ENCODE results near the gene GPHN. TPM values are rescaled to one million over a fixed set of nuclear protein-coding genes. Genes with fewer than 3 reads are reported as not detected.

The GPHN gene
- polyA plus RNA-seq, 1 of the 3 experiments (the other 2 are of a cell fraction): 6.9 TPM

- CTCF ChIA-PET: interaction anchor here (0.7 kb wide), 1 partner anchor 243 kb away, joined by 3 read pairs; no protein-coding TSS in a partner anchor
These were observed 96.0 kb downstream of the GPHN start for GRCh38 chr14:66603945-66604344.

More at GRCh38 chr14:66603945-66604344, 96.0 kb downstream of the GPHN start:
- no peak overlapping the region for H3K9ac ChIP-seq
- no peak overlapping the region for H2AFZ ChIP-seq (ENCODE audit: low read depth)
- H3K4me3 ChIP-seq (ENCODE audit: low read depth in 2 of 2, low read length in 1 of 2): no peak overlapping the region
- 0 out of 2 replicates have a peak, but pooled peaks cover 4% of the 10 kb centered on the region for H3K9me3 ChIP-seq
- H3K36me3 ChIP-seq (replicated peaks in 1 of 2; ENCODE audit: control insufficient read depth in 1 of 2, insufficient read depth in 2 of 2, low read length in 1 of 2): no peaks in the 10 kb centered on the region
- H3F3A ChIP-seq (replicated peaks; ENCODE audit: insufficient read depth): no peaks in the 10 kb centered on the region
- no peak overlapping the region for H3K27ac ChIP-seq (ENCODE audit: low read depth in 2 of 2, low read length in 1 of 2)
- H3K4me2 ChIP-seq: no peak overlapping the region
- H3K27me3 ChIP-seq (ENCODE audit: insufficient read depth): no peaks in the 10 kb centered on the region
- H4K20me1 ChIP-seq (ENCODE audit: insufficient read depth): no peaks in the 10 kb centered on the region
- no peaks in the 10 kb centered on the region for H3K9me2 ChIP-seq
- DNase-seq: no peak
- H3K4me1 ChIP-seq (ENCODE audit: control insufficient read depth in 1 of 2, insufficient read depth in 2 of 2, low read depth in 1 of 2, low read length in 1 of 2): no peaks in the 10 kb centered on the region; a peak in 1 of 4 replicates
- TF ChIP-seq REST (IDR thresholded peaks at IDR 0.05; ENCODE audit: low read depth, low read length) (no peak), MXI1 (IDR thresholded peaks at IDR 0.05; ENCODE audit: low read depth, low read length) (no peak), NRF1 (IDR thresholded peaks at IDR 0.05; ENCODE audit: low read depth, low read length) (no peak), TAF1 (IDR thresholded peaks at IDR 0.05; ENCODE audit: borderline replicate concordance, low read depth, low read length) (no peak), ZBTB33 (IDR thresholded peaks at IDR 0.05; ENCODE audit: borderline replicate concordance, low read depth) (no peak), RXRA (IDR thresholded peaks at IDR 0.05; ENCODE audit: borderline replicate concordance, low read depth) (no peak), CHD2 (IDR thresholded peaks at IDR 0.05; ENCODE audit: low read length, partially characterized antibody) (no peak), POLR2AphosphoS5 (IDR thresholded peaks at IDR 0.05; ENCODE audit: low read depth, low read length) (no peak), FOXM1 (IDR thresholded peaks at IDR 0.05; ENCODE audit: low read depth) (no peak), IRF3 (IDR thresholded peaks at IDR 0.05; ENCODE audit: low read depth, low read length) (no peak), RCOR1 (IDR thresholded peaks at IDR 0.05; ENCODE audit: low read length) (no peak)
- peaks cover 12% of the 10 kb centered on the region; the same call in 1 of the 2 replicates for H3K79me2 ChIP-seq (ENCODE audit: insufficient read depth)
- POLR2A ChIA-PET: no interaction called here

Measured in SK-N-SH (cell line).